Endothelial cell of umbilical vein (primary cell): ENCODE measurements around the gene SGCB. TPM values are rescaled to one million over a fixed set of nuclear protein-coding genes. Genes with fewer than 3 reads are reported as not detected.

ENCODE experiments used
- BruUV-seq: library from RNA; stranded (reverse); fragments of 400-500 nt; replicated peaks from 2 replicates; lab custom pipeline; 2021; lab: Mats Ljungman, UMichigan
- CTCF ChIA-PET: fragments of 300-600, 350-600 bp; sonication (Branson Sonifier 250); formaldehyde crosslinking; loops from one replicate; lab custom pipeline; 2021; ENCODE audit warnings: antibody characterized with exemption, inconsistent platforms; lab: Charles Lee
- POLR2A ChIA-PET: fragments of 300-600, 350-600 bp; sonication (Branson Sonifier 250); formaldehyde crosslinking; loops from one replicate; lab custom pipeline; 2021; ENCODE audit warnings: antibody characterized with exemption, inconsistent platforms; lab: Charles Lee
- DNase-seq: peaks from one replicate; pipeline ENCODE4 v3.0.0-alpha.2; 2011; ENCODE audit warnings: low read depth, low spot score
- FAIRE-seq: peaks from 2 replicates; lab custom pipeline; 2011; peaks lifted over from hg19 to GRCh38; lab: Jason Lieb, UNC
- H2AFZ ChIP-seq: 2 replicates; pipeline ENCODE4 v1.6.0; 2012; ENCODE audit warnings: low read depth, low read length, control low read depth, inconsistent platforms
- H3K27ac ChIP-seq: 2 replicates; pipeline ENCODE4 v1.5.1; 2011; ENCODE audit warnings: low read depth, mild to moderate bottlenecking, control low read depth, low read length, moderate library complexity; ENCODE audit not compliant: insufficient read depth
- H3K27me3 ChIP-seq, 2 experiments: 2 replicates each; pipeline versions ENCODE4 v1.6.0 to v1.6.1; 2011; ENCODE audit warnings: low read length in 2 of 2, mixed read lengths in 1 of 2; ENCODE audit not compliant: control insufficient read depth in 2 of 2, insufficient read depth in 2 of 2
- H3K36me3 ChIP-seq, 2 experiments: 2 replicates in 1 of 2; 3 replicates in 1 of 2; pipeline ENCODE4 v1.5.1; 2011; ENCODE audit warnings: low read length in 2 of 2, mild to moderate bottlenecking in 1 of 2, moderate library complexity in 1 of 2; ENCODE audit not compliant: control insufficient read depth in 2 of 2, insufficient read depth in 2 of 2; ENCODE audit errors: extremely low read depth in 1 of 2
- H3K4me1 ChIP-seq: 3 replicates; pipeline ENCODE4 v1.5.1; 2011; ENCODE audit warnings: mild to moderate bottlenecking, low read length; ENCODE audit not compliant: control insufficient read depth, insufficient read depth; ENCODE audit errors: extremely low read depth
- H3K4me2 ChIP-seq: 2 replicates; pipeline ENCODE4 v1.6.1; 2011; ENCODE audit warnings: low read length, control low read depth, mixed read lengths; ENCODE audit not compliant: insufficient read depth
- H3K4me3 ChIP-seq, 3 experiments: fragments of 200-600 bp in 1 of 3; sonication (generic), shearing (Covaris generic) in 1 of 3; replicated peaks in 1 of 3; 2 replicates each; pipeline ENCODE4 v1.5.1; 2011 to 2016; ENCODE audit warnings: control low read depth in 3 of 3, low read length in 3 of 3, mild to moderate bottlenecking in 2 of 3, inconsistent platforms in 1 of 3, low read depth in 1 of 3, moderate library complexity in 1 of 3; ENCODE audit not compliant: insufficient read depth in 1 of 3
- H3K79me2 ChIP-seq: 2 replicates; pipeline ENCODE4 v1.6.0; 2012; ENCODE audit warnings: low read length, inconsistent platforms; ENCODE audit not compliant: control insufficient read depth, insufficient read depth
- H3K9ac ChIP-seq: replicated peaks from 2 replicates; pipeline ENCODE3; 2011; ENCODE audit warnings: low read length, control low read depth; ENCODE audit not compliant: insufficient read depth; ENCODE audit errors: extremely low read depth
- H3K9me1 ChIP-seq: replicated peaks from 3 replicates; pipeline ENCODE4 v1.6.0; 2011; ENCODE audit warnings: mild to moderate bottlenecking, low read length; ENCODE audit not compliant: control insufficient read depth, insufficient read depth; ENCODE audit errors: extremely low read depth
- H3K9me3 ChIP-seq: replicated peaks from 2 replicates; pipeline ENCODE4 v1.5.1; 2012; ENCODE audit warnings: low read length, inconsistent platforms; ENCODE audit not compliant: control insufficient read depth, insufficient read depth
- H4K20me1 ChIP-seq: replicated peaks from 2 replicates; pipeline ENCODE3; 2011; ENCODE audit warnings: mild to moderate bottlenecking, low read length; ENCODE audit not compliant: control insufficient read depth, insufficient read depth; ENCODE audit errors: extremely low read depth
- EZH2 ChIP-seq: IDR thresholded peaks from 2 replicates; pipeline ENCODE4 v1.6.1; 2012; ENCODE audit warnings: borderline replicate concordance, low read depth, mild to moderate bottlenecking, moderate library complexity, low read length, inconsistent platforms; ENCODE audit not compliant: severe bottlenecking
- FOS ChIP-seq: IDR thresholded peaks from 2 replicates; pipeline ENCODE4 v1.6.1; 2011; ENCODE audit warnings: mild to moderate bottlenecking, low read length, moderate library complexity, borderline replicate concordance; ENCODE audit not compliant: insufficient read depth
- GATA2 ChIP-seq: IDR thresholded peaks from 2 replicates; pipeline ENCODE4 v1.7.0; 2011; ENCODE audit warnings: low read depth, mild to moderate bottlenecking, moderate library complexity, mixed read lengths, low read length; ENCODE audit not compliant: insufficient read length, insufficient read depth
- JUN ChIP-seq: IDR thresholded peaks from 2 replicates; pipeline ENCODE4 v1.6.1; 2011; ENCODE audit warnings: borderline replicate concordance, low read depth; ENCODE audit not compliant: insufficient read length, insufficient read depth
- MYC ChIP-seq: IDR thresholded peaks from one replicate; pipeline ENCODE4 v1.6.1; 2011; ENCODE audit warnings: mild to moderate bottlenecking, low read depth, low read length
- POLR2A ChIP-seq: IDR thresholded peaks from 2 replicates; pipeline ENCODE4 v1.6.1; 2012; ENCODE audit warnings: low read depth, mild to moderate bottlenecking, control low read depth, low read length
- POLR2AphosphoS5 ChIP-seq: IDR thresholded peaks from 2 replicates; pipeline ENCODE4 v1.6.1; 2012; ENCODE audit warnings: low read depth, mild to moderate bottlenecking, control low read depth, low read length, moderate library complexity; ENCODE audit not compliant: insufficient read depth
- dilution Hi-C: fragments of 300-500 bp; cut with MboI; formaldehyde crosslinking; loops from one replicate; pipeline ENCODE4 v1.15.0; 2019; ENCODE audit warnings: low sequenced_read_pairs; ENCODE audit not compliant: extremely low pct_ligation_motif_present
- intact Hi-C: fragments of 100-400 bp; cut with micrococcal nuclease; formaldehyde crosslinking; loops from one replicate; pipeline ENCODE4 v1.10.0; 2022
- polyA plus RNA-seq, 4 experiments: library from polyadenylated mRNA; depleted of rRNA in 3 of 4; stranded (reverse) in 3 of 4; unstranded in 1 of 4; fragments of >200 nt; gene quantifications; 2 replicates each; pipeline versions ENCODE4 v1.2.1 to v1.2.3, GENCODE V29; 2011 to 2012; ENCODE audit warnings: missing spikeins in 1 of 4
- small RNA-seq: library from RNA; depleted of rRNA; stranded (forward); fragments of <200 nt; gene quantifications from one replicate; pipeline ENCODE3, GENCODE V24; 2012; ENCODE audit warnings: low replicate concordance, low read depth; ENCODE audit not compliant: insufficient read depth, insufficient read length
- total RNA-seq: library from RNA; stranded (reverse); gene quantifications from 2 replicates; pipeline ENCODE4 v1.2.3, GENCODE V29; 2021
- TF ChIP-seq, protein P1 (sequence below): IDR thresholded peaks from 2 replicates; pipeline ENCODE4 v1.6.1; 2011; ENCODE audit not compliant: insufficient read depth, insufficient read length
- TF ChIP-seq, protein P2 (sequence below), 2 donors: IDR thresholded peaks; 1 replicate in 1 of 2; 2 replicates in 1 of 2; pipeline ENCODE4 v1.5.1; 2011; ENCODE audit warnings: low read length in 2 of 2, mild to moderate bottlenecking in 2 of 2, moderate library complexity in 2 of 2, control low read depth in 1 of 2, inconsistent platforms in 1 of 2, low read depth in 1 of 2; ENCODE audit not compliant: insufficient read depth in 1 of 2; ENCODE audit errors: extremely low read depth in 1 of 2

Gene SGCB
- total and polyA plus RNA-seq, 2 donors (not counting 3 experiments of a cell fraction or from before 2014, with no cell fraction given), result 13.7 to 54.0 TPM

DNA sequence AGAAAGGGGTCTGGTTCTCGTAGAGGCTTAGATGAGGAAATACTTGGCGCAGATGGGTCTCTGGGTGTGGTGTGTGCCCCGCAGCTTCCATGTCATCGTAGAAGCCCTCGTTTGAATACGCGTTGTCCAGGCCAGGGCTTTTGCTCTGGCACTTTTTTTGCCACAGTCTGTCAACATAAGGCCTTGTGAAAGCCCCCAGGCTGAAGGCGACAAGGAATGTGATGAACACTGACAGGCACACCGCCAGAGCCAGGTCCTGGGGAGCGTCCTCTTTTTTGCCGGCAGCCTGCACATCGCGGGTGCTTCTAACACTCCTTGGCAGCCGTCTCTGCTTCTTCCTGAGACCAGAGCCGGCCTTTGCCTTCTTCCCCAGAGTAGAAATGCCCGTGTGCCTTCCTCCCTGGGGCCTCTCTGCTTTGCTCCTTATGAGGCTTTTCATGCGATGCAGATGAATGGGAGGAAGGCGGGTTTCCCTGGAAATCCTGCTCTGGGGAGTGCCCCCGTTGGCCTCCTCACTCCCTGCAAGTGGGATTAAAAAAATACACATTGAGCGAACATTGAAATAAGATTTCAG is 42.4 kb downstream of the SGCB start:
- ChIA-PET POLR2A (no interaction called here), CTCF (no interaction called here)
- H3K27me3 ChIP-seq, result peaks cover 0 to 2% of the 10 kb centered on the region in 2 experiments
- no peak for DNase-seq
- TF ChIP-seq FOS, result no peak
- TF ChIP-seq, protein P1, sequence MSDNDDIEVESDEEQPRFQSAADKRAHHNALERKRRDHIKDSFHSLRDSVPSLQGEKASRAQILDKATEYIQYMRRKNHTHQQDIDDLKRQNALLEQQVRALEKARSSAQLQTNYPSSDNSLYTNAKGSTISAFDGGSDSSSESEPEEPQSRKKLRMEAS, result no peak
- no peak for TF ChIP-seq EZH2
- TF ChIP-seq GATA2, result no peak
- TF ChIP-seq, protein P2, sequence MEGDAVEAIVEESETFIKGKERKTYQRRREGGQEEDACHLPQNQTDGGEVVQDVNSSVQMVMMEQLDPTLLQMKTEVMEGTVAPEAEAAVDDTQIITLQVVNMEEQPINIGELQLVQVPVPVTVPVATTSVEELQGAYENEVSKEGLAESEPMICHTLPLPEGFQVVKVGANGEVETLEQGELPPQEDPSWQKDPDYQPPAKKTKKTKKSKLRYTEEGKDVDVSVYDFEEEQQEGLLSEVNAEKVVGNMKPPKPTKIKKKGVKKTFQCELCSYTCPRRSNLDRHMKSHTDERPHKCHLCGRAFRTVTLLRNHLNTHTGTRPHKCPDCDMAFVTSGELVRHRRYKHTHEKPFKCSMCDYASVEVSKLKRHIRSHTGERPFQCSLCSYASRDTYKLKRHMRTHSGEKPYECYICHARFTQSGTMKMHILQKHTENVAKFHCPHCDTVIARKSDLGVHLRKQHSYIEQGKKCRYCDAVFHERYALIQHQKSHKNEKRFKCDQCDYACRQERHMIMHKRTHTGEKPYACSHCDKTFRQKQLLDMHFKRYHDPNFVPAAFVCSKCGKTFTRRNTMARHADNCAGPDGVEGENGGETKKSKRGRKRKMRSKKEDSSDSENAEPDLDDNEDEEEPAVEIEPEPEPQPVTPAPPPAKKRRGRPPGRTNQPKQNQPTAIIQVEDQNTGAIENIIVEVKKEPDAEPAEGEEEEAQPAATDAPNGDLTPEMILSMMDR (IDR thresholded peaks at IDR 0.05; ENCODE audit: extremely low read depth in 1 of 2, insufficient read depth in 1 of 2, low read depth in 1 of 2, low read length in 2 of 2), result no peak
- TF ChIP-seq MYC, result no peak
- TF ChIP-seq POLR2AphosphoS5, result no peak
- TF ChIP-seq POLR2A, result no peak
- no peak for TF ChIP-seq JUN
- BruUV-seq, result no TSS peak
- dilution Hi-C loops, result no loop called here
- FAIRE-seq, result no peak
- H4K20me1 ChIP-seq, result no peaks in the 10 kb centered on the region
- no peak overlapping the region for H3K9ac ChIP-seq
- H3K9me3 ChIP-seq, result no peaks in the 10 kb centered on the region
- no peak overlapping the region for H3K27ac ChIP-seq
- intact Hi-C loops, result no loop called here
- no peaks in the 10 kb centered on the region for H3K9me1 ChIP-seq
- H3K4me1 ChIP-seq, result no peaks in the 10 kb centered on the region
- no peak overlapping the region for H3K4me2 ChIP-seq
- no peak overlapping the region for H3K4me3 ChIP-seq
- no peaks in the 10 kb centered on the region for H3K79me2 ChIP-seq
- H3K36me3 ChIP-seq, result no peaks in the 10 kb centered on the region
- no peak overlapping the region for H2AFZ ChIP-seq

Small RNA genes within 50 kb of the gene (small RNA-seq; reads per million reads assigned to genes)
- not detected for gene AC104784.1

Other genes with a start within 250 kb of the SGCB start
- 50.2 and 50.6 TPM in 2 replicates for gene DCUN1D4, start 195.1 kb downstream of the SGCB start, total RNA-seq
- gene DCUN1D4, start 195.1 kb downstream of the SGCB start, polyA plus RNA-seq, result 20.5 and 24.8 TPM in 2 replicates
- gene LRRC66, start 17.9 kb downstream of the SGCB start, total RNA-seq, result 0.27 and 0.51 TPM in 2 replicates
- gene LRRC66, start 17.9 kb downstream of the SGCB start, polyA plus RNA-seq, result 0.15 and 0.16 TPM in 2 replicates
- 4.6 and 5.5 TPM in 2 replicates for gene SPATA18, start 13.0 kb upstream of the SGCB start, total RNA-seq
- 2.7 TPM in 2 replicates for gene SPATA18, start 13.0 kb upstream of the SGCB start, polyA plus RNA-seq